Measurements from ENCODE around the gene MON2.

GRCh38 chr12:62505786-62506185, 39.2 kb downstream of the MON2 start:
- TF ChIP-seq REST (IDR thresholded peaks at IDR 0.05; ENCODE audit: insufficient read depth in 1 of 2, low read depth in 2 of 2, low read length in 2 of 2) = no peak
- no peak for TF ChIP-seq POLR2AphosphoS5 (IDR thresholded peaks at IDR 0.05; ENCODE audit: low read depth, low read length)

All from PFSK-1 (cell line).